Activated CD4-positive, alpha-beta T cell treated with anti-CD3 and anti-CD28 coated beads, Interleukin-2, amount 50 U/mL, for 1 hour (primary cell): ENCODE results near the gene PPP6R3.

Source experiments
- DNase-seq: peaks from one replicate; pipeline ENCODE4 v3.0.0-alpha.2; 2020

The PPP6R3 gene

GRCh38 chr11:68569357-68569756 lies 108.8 kb downstream of the PPP6R3 start:
- no peak for DNase-seq

DNA sequence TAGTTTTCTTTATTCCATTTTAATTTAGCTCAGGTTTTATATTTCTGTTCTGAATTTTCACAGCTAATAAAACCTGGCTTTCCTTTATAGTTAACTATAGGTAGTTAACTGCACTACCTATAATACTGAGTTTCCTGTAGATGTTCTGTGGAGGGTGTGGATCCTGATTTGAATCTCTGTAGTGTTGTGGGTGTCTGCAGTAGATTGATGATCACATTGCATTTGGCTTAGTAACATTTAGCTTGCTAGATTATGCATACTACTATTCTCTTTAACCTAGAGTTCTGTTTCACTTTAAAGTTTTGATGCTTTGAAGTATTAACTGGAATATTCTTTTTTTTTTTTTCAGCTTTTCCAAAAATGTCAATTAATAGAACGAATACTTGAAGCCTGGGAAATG lies 110.1 kb downstream of the PPP6R3 start:
- DNase-seq: no peak

DNA sequence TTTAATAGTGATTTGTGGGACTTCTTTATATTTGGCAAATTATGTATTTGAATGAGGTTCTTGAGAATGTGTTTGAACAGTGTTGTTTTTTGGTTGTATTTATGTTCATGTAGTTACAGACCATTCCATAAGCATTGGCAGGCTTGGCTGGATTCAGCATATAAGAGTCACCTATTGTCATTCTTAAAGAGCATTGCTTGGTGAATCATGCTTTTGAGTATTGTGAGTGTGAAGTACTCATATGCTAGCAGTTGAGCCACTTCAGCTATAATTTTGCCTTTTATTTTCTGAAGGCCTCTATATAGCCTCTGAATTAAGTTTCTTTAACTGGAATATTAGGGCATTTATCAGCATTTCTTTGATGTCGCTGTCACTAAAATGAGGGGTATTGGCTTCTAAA lies 113.8 kb downstream of the PPP6R3 start:
- DNase-seq: no peak

- DNase-seq: no peak
Observed at GRCh38 chr11:68575025-68575665, 114.6 kb downstream of the PPP6R3 start.

- DNase-seq: no peak
Observed at GRCh38 chr11:68579455-68579854, 118.9 kb downstream of the PPP6R3 start.

DNA sequence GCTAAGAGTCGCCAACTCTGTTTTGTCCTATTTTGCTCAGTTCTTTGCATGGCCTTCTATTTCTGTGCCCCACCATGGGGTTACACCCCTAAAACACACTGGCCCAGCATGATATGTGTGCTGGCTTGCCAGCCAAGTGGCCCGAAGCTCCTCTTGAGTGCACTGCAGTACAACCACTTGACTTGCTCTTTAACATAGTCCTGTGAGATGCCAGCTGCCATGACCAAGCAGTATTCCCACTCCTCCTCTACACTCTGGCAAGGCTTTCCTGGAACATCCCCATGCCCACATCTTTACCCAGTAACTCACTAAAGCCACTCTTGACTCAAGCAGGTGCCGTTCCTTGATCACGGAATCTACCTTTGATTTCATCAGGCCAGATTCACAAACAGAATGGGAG lies 120.9 kb downstream of the PPP6R3 start:
- DNase-seq: no peak

GRCh38 chr11:68581901-68582300 lies 121.3 kb downstream of the PPP6R3 start:
- DNase-seq: no peak

- DNase-seq: no peak
Observed at GRCh38 chr11:68582416-68583040, 122.0 kb downstream of the PPP6R3 start.

DNA sequence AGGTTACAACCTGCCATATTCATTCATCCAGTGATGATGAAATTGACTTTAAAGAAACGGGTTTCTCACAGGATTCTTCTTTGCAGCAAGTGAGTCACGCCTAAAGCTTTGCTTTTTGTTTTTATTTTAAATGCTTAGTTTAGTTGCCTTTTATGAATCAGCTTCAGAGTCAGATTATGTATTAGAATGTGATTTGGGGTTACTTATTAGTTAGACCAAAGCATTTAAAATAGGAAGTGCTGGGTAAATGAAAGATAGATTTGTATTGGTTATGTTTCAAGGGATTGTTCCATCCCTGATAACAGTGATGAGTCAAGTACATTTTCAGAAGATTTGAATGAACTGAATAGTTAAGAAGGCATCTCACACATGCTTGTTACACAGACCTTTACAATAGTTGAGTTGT lies 122.5 kb downstream of the PPP6R3 start:
- DNase-seq: no peak

- DNase-seq: peak; percentile 57
Observed at GRCh38 chr11:68584097-68584496, 123.5 kb downstream of the PPP6R3 start.

DNA sequence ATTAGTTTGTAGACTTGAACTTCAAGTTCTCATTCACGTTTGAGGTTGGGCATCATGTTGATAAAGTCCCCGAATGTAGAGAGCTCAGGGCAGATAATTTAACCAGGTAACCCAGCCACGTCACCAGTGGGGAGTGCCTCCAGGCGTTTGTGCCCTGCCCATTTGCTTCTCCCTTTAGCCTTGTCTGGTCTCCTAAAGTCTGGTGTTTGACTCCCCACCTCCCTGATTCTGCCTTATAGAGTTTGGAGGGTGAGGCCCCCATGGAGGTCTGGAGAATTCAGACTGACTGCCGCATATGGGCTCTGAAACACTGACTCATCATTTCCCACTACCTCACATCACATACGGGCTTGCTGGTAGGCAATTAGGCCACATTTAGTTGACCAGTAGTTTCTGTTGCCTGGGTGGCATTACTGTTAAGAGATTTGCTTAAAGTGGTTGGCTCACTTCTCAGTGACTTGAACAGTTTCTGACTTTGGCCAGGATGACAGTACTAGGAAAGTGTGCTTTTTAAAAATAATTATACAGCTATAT lies 124.5 kb downstream of the PPP6R3 start:
- no peak for DNase-seq

DNA sequence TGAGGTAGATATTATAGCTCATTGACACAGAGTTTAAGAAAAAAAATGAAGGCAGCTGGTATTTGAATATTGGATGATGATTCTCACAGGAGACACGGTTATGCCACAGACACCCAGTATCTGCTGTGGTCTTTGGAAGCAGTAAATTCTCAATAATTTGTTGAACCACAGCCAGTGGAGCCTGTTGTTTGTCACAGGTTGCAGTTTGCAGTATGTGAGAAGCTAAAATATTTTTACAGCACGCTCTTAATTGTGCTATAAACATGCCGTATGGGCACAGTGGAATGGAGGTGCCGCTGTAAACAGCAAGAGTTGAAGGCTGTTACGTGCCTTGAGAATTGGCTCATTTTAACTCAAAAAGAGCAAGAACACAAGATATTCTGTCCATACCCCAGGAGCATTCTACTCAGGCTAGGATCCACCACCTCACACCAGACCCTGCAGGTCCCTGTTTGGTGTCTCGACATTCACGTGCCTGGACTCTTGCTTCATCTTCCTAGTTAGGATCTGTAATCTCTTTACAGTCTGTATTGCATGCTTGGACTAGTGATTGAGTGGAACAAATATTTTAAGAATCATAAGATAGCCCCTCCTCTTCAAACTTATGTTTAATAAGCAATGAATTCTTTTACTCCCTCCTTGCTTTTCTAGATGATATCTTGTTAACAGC lies 129.1 kb downstream of the PPP6R3 start:
- no peak for DNase-seq

GRCh38 chr11:68591719-68592118 lies 131.2 kb downstream of the PPP6R3 start:
- DNase-seq: no peak

DNA sequence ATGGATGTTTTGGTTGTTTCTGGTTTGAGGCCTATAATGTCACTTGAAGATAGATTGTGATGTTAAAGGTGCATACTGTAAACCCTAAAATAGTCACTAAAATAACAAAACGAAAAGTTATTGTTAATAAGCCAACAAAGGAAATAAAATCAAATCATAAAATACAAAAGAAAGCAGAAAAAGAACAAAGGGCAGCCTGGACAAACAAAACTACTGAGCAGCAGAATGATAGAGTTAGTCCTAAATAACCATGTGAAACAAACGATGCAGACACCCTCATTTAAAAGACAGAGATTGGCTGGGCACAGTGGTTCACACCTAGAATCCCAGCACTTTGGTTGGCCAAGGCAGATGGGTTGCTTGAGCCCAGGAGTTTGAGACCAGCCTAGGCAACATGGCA lies 132.9 kb downstream of the PPP6R3 start:
- no peak for DNase-seq

- DNase-seq: no peak
Observed at GRCh38 chr11:68594123-68594522, 133.6 kb downstream of the PPP6R3 start.

GRCh38 chr11:68596231-68596630 lies 135.7 kb downstream of the PPP6R3 start:
- DNase-seq: no peak

- DNase-seq: no peak
Observed at GRCh38 chr11:68598816-68599653, 138.5 kb downstream of the PPP6R3 start.

GRCh38 chr11:68601147-68601546 lies 140.6 kb downstream of the PPP6R3 start:
- DNase-seq: no peak

DNA sequence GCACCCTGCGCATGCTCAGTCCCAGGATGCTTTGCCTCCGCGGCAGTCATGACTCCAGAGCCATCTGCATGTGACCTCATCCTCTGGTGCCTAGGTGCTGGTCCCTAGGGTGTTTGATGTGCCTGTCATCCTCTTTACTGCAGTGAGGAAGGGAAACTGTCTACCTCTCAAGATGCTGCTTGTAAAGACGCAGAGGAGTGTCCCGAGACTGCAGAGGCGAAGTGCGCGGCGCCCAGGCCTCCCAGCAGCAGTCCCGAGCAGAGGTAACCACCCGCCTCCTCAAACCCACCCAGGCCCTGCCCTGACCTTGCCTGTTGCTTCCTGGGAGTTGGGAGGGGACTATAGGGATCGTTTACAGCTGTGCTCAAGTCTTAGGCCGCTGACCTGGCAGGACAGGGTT lies 149.2 kb downstream of the PPP6R3 start:
- no peak for DNase-seq

- DNase-seq: no peak
Observed at GRCh38 chr11:68610452-68611116, 150.0 kb downstream of the PPP6R3 start.

DNA sequence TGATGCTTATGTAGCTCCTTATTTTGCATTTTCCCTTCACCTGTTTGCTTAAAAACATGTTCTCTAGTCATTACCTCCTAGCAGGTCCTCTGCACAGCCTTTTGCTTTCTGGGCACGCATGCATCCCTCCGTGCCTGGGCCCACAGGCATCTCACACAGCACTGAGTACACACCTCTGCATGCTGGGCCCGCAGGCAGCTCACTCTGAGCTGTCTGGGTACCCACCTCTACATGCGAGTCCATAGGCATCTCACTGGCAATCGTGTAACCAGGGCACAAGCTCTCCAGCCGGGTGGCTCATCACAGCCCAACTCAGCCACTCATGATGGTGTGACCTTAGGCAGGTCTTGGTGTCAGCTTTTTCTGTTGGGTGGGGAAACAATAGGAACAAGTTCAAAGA lies 155.1 kb downstream of the PPP6R3 start:
- no peak for DNase-seq

GRCh38 chr11:68617925-68618809 lies 157.6 kb downstream of the PPP6R3 start:
- no peak for DNase-seq
